ENCODE measurements around the gene NMUR1.

NMUR1 gene

GRCh38 chr2:231554327-231554726 is 24.1 kb upstream of the NMUR1 start:
- DNase-seq (ENCODE audit: low read depth) = no peak

- no peak for DNase-seq (ENCODE audit: low read depth)
These were observed 22.5 kb upstream of the NMUR1 start for GRCh38 chr2:231552752-231553151.

GRCh38 chr2:231549446-231550239 is 19.4 kb upstream of the NMUR1 start:
- no peak for DNase-seq (ENCODE audit: low read depth)

GRCh38 chr2:231548752-231549151 is 18.5 kb upstream of the NMUR1 start:
- DNase-seq (ENCODE audit: low read depth) = no peak

- DNase-seq (ENCODE audit: low read depth) = no peak
These were observed 17.3 kb upstream of the NMUR1 start for GRCh38 chr2:231547315-231548110.

- DNase-seq (ENCODE audit: low read depth) = no peak
These were observed 15.9 kb upstream of the NMUR1 start for GRCh38 chr2:231546014-231546715.

GRCh38 chr2:231545105-231545902 is 15.1 kb upstream of the NMUR1 start:
- peak; percentile 56 for DNase-seq (ENCODE audit: low read depth)

GRCh38 chr2:231542136-231542535 is 11.9 kb upstream of the NMUR1 start:
- DNase-seq (ENCODE audit: low read depth) = peak; percentile 29

- no peak for DNase-seq (ENCODE audit: low read depth)
These were observed 11.4 kb upstream of the NMUR1 start for GRCh38 chr2:231541645-231542044.

- no peak for DNase-seq (ENCODE audit: low read depth)
These were observed 9.7 kb upstream of the NMUR1 start for GRCh38 chr2:231539991-231540390.

- DNase-seq (ENCODE audit: low read depth) = no peak
These were observed 5.7 kb upstream of the NMUR1 start for GRCh38 chr2:231535961-231536360.

- no peak for DNase-seq (ENCODE audit: low read depth)
These were observed 3.5 kb upstream of the NMUR1 start for GRCh38 chr2:231533777-231534125.

GRCh38 chr2:231533086-231533776 is 3.0 kb upstream of the NMUR1 start:
- no peak for DNase-seq (ENCODE audit: low read depth)

- no peak for DNase-seq (ENCODE audit: low read depth)
These were observed 2.5 kb upstream of the NMUR1 start for GRCh38 chr2:231532756-231533035.

GRCh38 chr2:231531883-231532755 is 1.9 kb upstream of the NMUR1 start:
- DNase-seq (ENCODE audit: low read depth) = peak; percentile 23

GRCh38 chr2:231531466-231531865 is 1.2 kb upstream of the NMUR1 start:
- DNase-seq (ENCODE audit: low read depth) = no peak

- DNase-seq (ENCODE audit: low read depth) = no peak
These were observed 1.6 kb downstream of the NMUR1 start for GRCh38 chr2:231528636-231529030.

GRCh38 chr2:231527955-231528635 is 2.1 kb downstream of the NMUR1 start:
- no peak for DNase-seq (ENCODE audit: low read depth)

GRCh38 chr2:231527091-231527395 is 3.2 kb downstream of the NMUR1 start:
- no peak for DNase-seq (ENCODE audit: low read depth)
